IMR-90 (cell line): ENCODE results near the gene RAB11A. TPM values are rescaled to one million over a fixed set of nuclear protein-coding genes. Genes with fewer than 3 reads are reported as not detected.

ENCODE experiments used
- ATAC-seq: fragments of 200-7000 bp; cut with Tn5 transposase; 2 replicates; pipeline ENCODE4 v1.9.1; 2020; ENCODE audit warnings: low read depth, mild to moderate bottlenecking, moderate library complexity
- BruUV-seq: library from RNA; stranded (reverse); fragments of 400-500 nt; replicated peaks from 2 replicates; lab custom pipeline; 2021; lab: Mats Ljungman, UMichigan
- CTCF ChIA-PET: fragments of 300-600 bp; formaldehyde crosslinking; extraction: SDS; loops from one replicate; lab custom pipeline; 2021; ENCODE audit warnings: antibody characterized with exemption; lab: Yijun Ruan, JAX
- POLR2A ChIA-PET: fragments of 300-600 bp; sonication (Branson Sonifier 250); formaldehyde crosslinking; loops from one replicate; lab custom pipeline; 2022; ENCODE audit warnings: antibody characterized with exemption; ENCODE audit not compliant: unreplicated experiment; lab: Charles Lee
- DNase-seq: peaks from one replicate; pipeline ENCODE4 v3.0.0; 2013
- H2AFZ ChIP-seq: replicated peaks from 2 replicates; pipeline ENCODE3; 2013; ENCODE audit warnings: low read length, mild to moderate bottlenecking; ENCODE audit not compliant: poor library complexity
- H2AK5ac ChIP-seq: 2 replicates; pipeline ENCODE4 v1.6.1; 2013; ENCODE audit warnings: low read depth, low read length, inconsistent platforms
- H2AK9ac ChIP-seq: replicated peaks from 2 replicates; pipeline ENCODE3; 2013; ENCODE audit warnings: mild to moderate bottlenecking, low read depth, low read length, moderate library complexity; ENCODE audit not compliant: poor library complexity
- H2BK120ac ChIP-seq: 2 replicates; pipeline ENCODE4 v1.6.1; 2013; ENCODE audit warnings: low read depth, low read length, inconsistent platforms
- H2BK15ac ChIP-seq: 3 replicates; pipeline ENCODE4 v1.6.1; 2013; ENCODE audit warnings: low read depth, low read length, inconsistent platforms
- H2BK20ac ChIP-seq: 2 replicates; pipeline ENCODE4 v1.6.1; 2013; ENCODE audit warnings: low read depth, mild to moderate bottlenecking, inconsistent platforms, low read length, moderate library complexity
- H2BK5ac ChIP-seq: 2 replicates; pipeline ENCODE4 v1.6.1; 2013; ENCODE audit warnings: mild to moderate bottlenecking, low read depth, low read length, inconsistent platforms; ENCODE audit not compliant: poor library complexity, severe bottlenecking
- H3K14ac ChIP-seq: replicated peaks from 2 replicates; pipeline ENCODE4 v1.6.1; 2013; ENCODE audit warnings: low read depth, low read length, inconsistent platforms
- H3K18ac ChIP-seq: 2 replicates; pipeline ENCODE4 v1.6.1; 2013; ENCODE audit warnings: low read depth, low read length, control low read depth
- H3K23ac ChIP-seq: 2 replicates; pipeline ENCODE4 v1.6.1; 2013; ENCODE audit warnings: low read depth, low read length, inconsistent platforms
- H3K27ac ChIP-seq: 2 replicates; pipeline ENCODE4 v1.5.1; 2013; ENCODE audit warnings: mild to moderate bottlenecking, control low read depth, low read length; ENCODE audit not compliant: insufficient read depth
- H3K27me3 ChIP-seq: 2 replicates; pipeline ENCODE4 v1.6.1; 2013; ENCODE audit warnings: low read length; ENCODE audit not compliant: control insufficient read depth, insufficient read depth
- H3K36me3 ChIP-seq: 2 replicates; pipeline ENCODE4 v1.6.1; 2013; ENCODE audit warnings: low read length, mixed read lengths; ENCODE audit not compliant: control insufficient read depth, insufficient read depth
- H3K4ac ChIP-seq: 2 replicates; pipeline ENCODE4 v1.6.1; 2013; ENCODE audit warnings: low read depth, low read length, inconsistent platforms
- H3K4me1 ChIP-seq: 2 replicates; pipeline ENCODE4 v1.6.1; 2013; ENCODE audit warnings: low read length, mixed read lengths; ENCODE audit not compliant: control insufficient read depth, insufficient read depth
- H3K4me2 ChIP-seq: 2 replicates; pipeline ENCODE4 v1.6.1; 2013; ENCODE audit warnings: low read depth, mild to moderate bottlenecking, control low read depth, low read length, moderate library complexity
- H3K4me3 ChIP-seq: 2 replicates; pipeline ENCODE4 v1.5.1; 2013; ENCODE audit warnings: low read depth, mild to moderate bottlenecking, control low read depth, low read length, moderate library complexity; ENCODE audit not compliant: insufficient read depth
- H3K56ac ChIP-seq: 2 replicates; pipeline ENCODE4 v1.6.1; 2013; ENCODE audit warnings: low read length, inconsistent platforms; ENCODE audit not compliant: insufficient read depth; ENCODE audit errors: extremely low read depth
- H3K79me1 ChIP-seq, 2 experiments: 2 replicates each; pipeline ENCODE4 v1.6.1; 2013; ENCODE audit warnings: low read length in 2 of 2, inconsistent platforms in 1 of 2, low read depth in 1 of 2
- H3K9ac ChIP-seq: 2 replicates; pipeline ENCODE4 v1.6.1; 2013; ENCODE audit warnings: low read depth, low read length, control low read depth
- H3K9me1 ChIP-seq: 2 replicates; pipeline ENCODE4 v1.6.1; 2013; ENCODE audit warnings: low read length, inconsistent platforms; ENCODE audit not compliant: insufficient read depth
- H3K9me3 ChIP-seq: 2 replicates; pipeline ENCODE4 v1.6.1; 2013; ENCODE audit warnings: low read length; ENCODE audit not compliant: control insufficient read depth, insufficient read depth
- H4K20me1 ChIP-seq: 2 replicates; pipeline ENCODE4 v1.6.1; 2013; ENCODE audit warnings: low read length, inconsistent platforms; ENCODE audit not compliant: insufficient read depth
- H4K5ac ChIP-seq: 2 replicates; pipeline ENCODE4 v1.6.1; 2013; ENCODE audit warnings: mild to moderate bottlenecking, low read depth, low read length, control low read depth
- H4K8ac ChIP-seq, 2 experiments: 2 replicates each; pipeline ENCODE4 v1.6.1; 2013; ENCODE audit warnings: low read depth in 2 of 2, low read length in 2 of 2, control low read depth in 1 of 2, inconsistent platforms in 1 of 2
- H4K91ac ChIP-seq: 2 replicates; pipeline ENCODE4 v1.6.1; 2013; ENCODE audit warnings: low read depth, low read length, inconsistent platforms; ENCODE audit not compliant: insufficient read depth
- BHLHE40 ChIP-seq: fragments of 150-350 bp; IDR thresholded peaks from 2 replicates; pipeline ENCODE4 v1.6.1; 2016; ENCODE audit warnings: mild to moderate bottlenecking, low read depth, low read length
- CEBPB ChIP-seq: IDR thresholded peaks from 2 replicates; pipeline ENCODE4 v1.6.1; 2012; ENCODE audit warnings: low read depth, low read length, improper control_type of control experiment
- CHD1 ChIP-seq: IDR thresholded peaks from 2 replicates; pipeline ENCODE4 v1.6.1; 2012; ENCODE audit warnings: low read depth, low read length, improper control_type of control experiment
- CTCF ChIP-seq: conservative IDR thresholded peaks from 2 replicates; pipeline ENCODE4 v1.5.1; 2012; ENCODE audit warnings: mild to moderate bottlenecking, low read depth, low read length, improper control_type of control experiment
- ELK1 ChIP-seq: fragments of 150-350 bp; IDR thresholded peaks from 2 replicates; pipeline ENCODE4 v1.6.1; 2016; ENCODE audit warnings: low read depth, mild to moderate bottlenecking, low read length, moderate library complexity, borderline replicate concordance
- FOS ChIP-seq: fragments of 150-350 bp; IDR thresholded peaks from 2 replicates; pipeline ENCODE4 v1.6.1; 2016; ENCODE audit warnings: low read depth, low read length
- MAFK ChIP-seq: IDR thresholded peaks from 2 replicates; pipeline ENCODE4 v1.6.1; 2012; ENCODE audit warnings: low read depth, low read length, improper control_type of control experiment
- MAZ ChIP-seq: IDR thresholded peaks from 2 replicates; pipeline ENCODE4 v1.6.1; 2012; ENCODE audit warnings: low read depth, mild to moderate bottlenecking, low read length, improper control_type of control experiment, moderate library complexity, borderline replicate concordance
- MXI1 ChIP-seq: IDR thresholded peaks from 2 replicates; pipeline ENCODE4 v1.6.1; 2012; ENCODE audit warnings: low read depth, mild to moderate bottlenecking, low read length, moderate library complexity, borderline replicate concordance
- NFE2L2 ChIP-seq: fragments of 150-350 bp; IDR thresholded peaks from 2 replicates; pipeline ENCODE4 v1.6.1; 2016; ENCODE audit warnings: low read depth, mild to moderate bottlenecking, low read length
- POLR2A ChIP-seq: IDR thresholded peaks from 2 replicates; pipeline ENCODE4 v1.6.1; 2012; ENCODE audit warnings: mild to moderate bottlenecking, low read depth, low read length
- RAD21 ChIP-seq: IDR thresholded peaks from 2 replicates; pipeline ENCODE4 v1.6.1; 2012; ENCODE audit warnings: low read length, improper control_type of control experiment
- RCOR1 ChIP-seq: IDR thresholded peaks from 2 replicates; pipeline ENCODE4 v1.6.1; 2012; ENCODE audit warnings: mild to moderate bottlenecking, low read length, improper control_type of control experiment; ENCODE audit not compliant: insufficient replicate concordance
- SMC3 ChIP-seq: fragments of 150-350 bp; IDR thresholded peaks from 2 replicates; pipeline ENCODE4 v1.6.1; 2016; ENCODE audit warnings: low read depth, mild to moderate bottlenecking, antibody characterized with exemption, low read length, moderate library complexity
- USF2 ChIP-seq: fragments of 150-350 bp; IDR thresholded peaks from 2 replicates; pipeline ENCODE4 v1.6.1; 2017; ENCODE audit warnings: mild to moderate bottlenecking, antibody characterized with exemption, low read length, low read depth
- WGBS, 2 experiments: methylation state at CpG; one replicate each; pipeline versions ENCODE4 v1.1.5 to v1.1.7; 2013; ENCODE audit warnings: missing lambda C conversion rate in 2 of 2; ENCODE audit not compliant: insufficient read length in 1 of 2; ENCODE audit errors: extremely low coverage in 2 of 2; 5-methylcytosine and 5-hydroxymethylcytosine counted together
- dilution Hi-C: fragments of 300-500 bp; cut with HindIII; formaldehyde crosslinking; loops from one replicate; pipeline ENCODE4 v1.14.3; 2018; ENCODE audit warnings: low sequenced_read_pairs; ENCODE audit not compliant: unreplicated experiment
- in situ Hi-C: fragments of 300-500 bp; cut with MboI; formaldehyde crosslinking; loops from 3 replicates; pipeline ENCODE4 v1.14.3; 2019; ENCODE audit warnings: low sequenced_read_pairs, inconsistent platforms, mixed read lengths
- intact Hi-C: fragments of 100-400 bp; cut with micrococcal nuclease; formaldehyde crosslinking; loops from 2 replicates; pipeline ENCODE4 v1.10.0; 2022
- polyA plus RNA-seq, 3 experiments: library from polyadenylated mRNA; depleted of rRNA; stranded (reverse); fragments of >200 nt; gene quantifications; 2 replicates each; pipeline ENCODE4 v1.2.3, GENCODE V29; 2012; ENCODE audit warnings: low replicate concordance in 1 of 3
- total RNA-seq: library from RNA; depleted of rRNA; stranded (reverse); fragments of >200 nt; gene quantifications from 2 replicates; pipeline ENCODE4 v1.2.3, GENCODE V29; 2012

RAB11A gene
- total and polyA plus RNA-seq, 2 of the 4 experiments (the other 2 are of a cell fraction), result 341 to 462 TPM

GRCh38 chr15:65920121-65920520 lies 50.8 kb downstream of the RAB11A start:
- dilution Hi-C loops, result no loop called here
- BruUV-seq, result no TSS peak
- H3K56ac ChIP-seq, result no peak overlapping the region

More at GRCh38 chr15:65920121-65920520, 50.8 kb downstream of the RAB11A start:
- no peak overlapping the region for H3K4ac ChIP-seq
- H2AFZ ChIP-seq, result no peak overlapping the region
- no peaks in the 10 kb centered on the region for H3K9me3 ChIP-seq
- no peak overlapping the region for H4K5ac ChIP-seq
- H2AK9ac ChIP-seq, result no peak overlapping the region
- H3K4me1 ChIP-seq, result peaks cover 5% of the 10 kb centered on the region; the same call in 1 of the 2 replicates
- intact Hi-C loops (no loop called here), in situ Hi-C loops (loop anchor here (25.0 kb wide), 1 partner anchor 567 kb away; the partner anchor contains the start of gene SNAPC5)
- no peak overlapping the region for H3K4me2 ChIP-seq
- no CpG with 5 or more reads among the region's 1 CpG for WGBS, 2 experiments
- peaks cover 9% of the 10 kb centered on the region; the same call in 1 of the 2 replicates for H4K20me1 ChIP-seq
- ATAC-seq (no peak), DNase-seq (no peak)
- H3K9me1 ChIP-seq, result peaks cover 3% of the 10 kb centered on the region; the same call in 1 of the 2 replicates
- H4K91ac ChIP-seq, result no peak overlapping the region
- no peaks in the 10 kb centered on the region for H3K36me3 ChIP-seq
- H3K27ac ChIP-seq, result no peak overlapping the region
- H2AK5ac ChIP-seq, result no peak overlapping the region
- no peak overlapping the region for H2BK5ac ChIP-seq
- no peak overlapping the region for H4K8ac ChIP-seq
- no peak overlapping the region for H3K14ac ChIP-seq
- H2BK20ac ChIP-seq, result no peak overlapping the region
- H3K18ac ChIP-seq, result no peak overlapping the region
- no peaks in the 10 kb centered on the region for H3K79me1 ChIP-seq
- no peak overlapping the region for H2BK15ac ChIP-seq
- ChIA-PET CTCF (interaction anchor here (0.5 kb wide), 1 partner anchor 422 kb away, joined by 5 read pairs; no protein-coding TSS in a partner anchor), POLR2A (no interaction called here)
- H3K27me3 ChIP-seq, result no peaks in the 10 kb centered on the region
- H3K4me3 ChIP-seq, result no peak overlapping the region
- no peak overlapping the region for H3K23ac ChIP-seq
- H2BK120ac ChIP-seq, result no peak overlapping the region
- no peak for TF ChIP-seq CHD1
- TF ChIP-seq CEBPB, result no peak
- no peak for TF ChIP-seq MAZ
- TF ChIP-seq FOS, result no peak
- no peak for TF ChIP-seq BHLHE40
- no peak for TF ChIP-seq POLR2A
- TF ChIP-seq NFE2L2, result no peak
- TF ChIP-seq CTCF, result no peak
- no peak for TF ChIP-seq SMC3
- no peak for TF ChIP-seq MAFK
- no peak for TF ChIP-seq USF2
- TF ChIP-seq RCOR1, result no peak
- no peak for TF ChIP-seq MXI1
- TF ChIP-seq ELK1, result no peak
- no peak for TF ChIP-seq RAD21
- no peak overlapping the region for H3K9ac ChIP-seq
